Activated CD8-positive, alpha-beta memory T cell treated with anti-CD3 and anti-CD28 coated beads, Interleukin-2, amount 10 ng/mL, durations not matched to agents 7 days and 5 days (primary cell): ENCODE results near the gene LELP1. TPM values are rescaled to one million over a fixed set of nuclear protein-coding genes. Genes with fewer than 3 reads are reported as not detected.

Source experiments
- total RNA-seq, 2 experiments: library from RNA; stranded (reverse); gene quantifications; one replicate each; pipeline ENCODE4 v1.2.3, GENCODE V29; 2021

Gene LELP1
- total RNA-seq, 2 experiments from 2014 or later = not detected

Other genes with a start within 250 kb of the LELP1 start
- not detected for gene SPRR4, start 232.8 kb upstream of the LELP1 start, total RNA-seq
- not detected for gene SPRR1A, start 219.3 kb upstream of the LELP1 start, total RNA-seq
- not detected for gene SPRR3, start 201.7 kb upstream of the LELP1 start, total RNA-seq
- not detected for gene SPRR1B, start 172.2 kb upstream of the LELP1 start, total RNA-seq
- gene SPRR2D, start 162.3 kb upstream of the LELP1 start, total RNA-seq = not detected
- gene SPRR2A, start 145.9 kb upstream of the LELP1 start, total RNA-seq = not detected
- not detected for gene SPRR2B, start 131.8 kb upstream of the LELP1 start, total RNA-seq
- not detected for gene SPRR2E, start 108.9 kb upstream of the LELP1 start, total RNA-seq
- not detected for gene SPRR2F, start 89.9 kb upstream of the LELP1 start, total RNA-seq
- gene SPRR2G, start 52.5 kb upstream of the LELP1 start, total RNA-seq = not detected
- not detected for gene PRR9, start 14.2 kb downstream of the LELP1 start, total RNA-seq
- not detected for gene LORICRIN, start 56.3 kb downstream of the LELP1 start, total RNA-seq
- gene PGLYRP3, start 109.5 kb downstream of the LELP1 start, total RNA-seq = not detected
- gene PGLYRP4, start 145.4 kb downstream of the LELP1 start, total RNA-seq = not detected
- gene S100A9, start 154.4 kb downstream of the LELP1 start, total RNA-seq = not detected
- not detected for gene S100A12, start 172.2 kb downstream of the LELP1 start, total RNA-seq
- not detected for gene S100A8, start 187.6 kb downstream of the LELP1 start, total RNA-seq
- gene S100A7A, start 213.1 kb downstream of the LELP1 start, total RNA-seq = not detected